Skin of body (tissue), 2 donors: ENCODE data around the gene TMF1. TPM values are rescaled to one million over a fixed set of nuclear protein-coding genes. Genes with fewer than 3 reads are reported as not detected.
A peak's percentile ranks its signal among the peaks of the same experiment; 100 is the strongest.

Source experiments
- DNase-seq: peaks from one replicate; lab custom pipeline; 2025; lab: John Stamatoyannopoulos, UW
- total RNA-seq: library from RNA; depleted of rRNA; stranded (reverse); fragments of >200 nt; gene quantifications from one replicate; pipeline ENCODE4 v1.2.3, GENCODE V29; 2014

The TMF1 gene
- total RNA-seq, 1 donor from 2014 or later = 38.2 TPM

- peak; percentile 60 for DNase-seq
Observed at GRCh38 chr3:69013253-69014021, 38.7 kb downstream of the TMF1 start, which contains the start of gene EOGT. EOGT (minus strand) TSS chr3:69013684; CDS start chr3:69009846, 3,838 bp downstream.

GRCh38 chr3:69012800-69013252 lies 39.3 kb downstream of the TMF1 start:
- no peak for DNase-seq

GRCh38 chr3:69012100-69012799 lies 39.9 kb downstream of the TMF1 start:
- DNase-seq = no peak

- no peak for DNase-seq
Observed at GRCh38 chr3:69011096-69011730, 40.9 kb downstream of the TMF1 start.

GRCh38 chr3:69009559-69010410 lies 42.3 kb downstream of the TMF1 start:
- DNase-seq = no peak

- no peak for DNase-seq
Observed at GRCh38 chr3:69008980-69009379, 43.2 kb downstream of the TMF1 start.

GRCh38 chr3:69005791-69006482 lies 46.2 kb downstream of the TMF1 start:
- no peak for DNase-seq

- peak; percentile 2 for DNase-seq
Observed at GRCh38 chr3:69005071-69005790, 46.9 kb downstream of the TMF1 start.

GRCh38 chr3:69004138-69004537 lies 48.0 kb downstream of the TMF1 start:
- no peak for DNase-seq

- DNase-seq = no peak
Observed at GRCh38 chr3:68999605-69000004, 52.5 kb downstream of the TMF1 start.

GRCh38 chr3:68999158-68999557 lies 53.0 kb downstream of the TMF1 start:
- DNase-seq = no peak

- DNase-seq = no peak
Observed at GRCh38 chr3:68997887-68998286, 54.2 kb downstream of the TMF1 start.

GRCh38 chr3:68996356-68996995 lies 55.7 kb downstream of the TMF1 start:
- no peak for DNase-seq

GRCh38 chr3:68988740-68989139 lies 63.4 kb downstream of the TMF1 start:
- no peak for DNase-seq

- no peak for DNase-seq
Observed at GRCh38 chr3:68987322-68987721, 64.8 kb downstream of the TMF1 start.

GRCh38 chr3:68986496-68987208 lies 65.5 kb downstream of the TMF1 start:
- DNase-seq = no peak

- DNase-seq = no peak
Observed at GRCh38 chr3:68985146-68985790, 66.9 kb downstream of the TMF1 start.

- no peak for DNase-seq
Observed at GRCh38 chr3:68984011-68984530, 68.1 kb downstream of the TMF1 start.
